ENCODE data around the gene LRRC10B. TPM values are rescaled to one million over a fixed set of nuclear protein-coding genes. Genes with fewer than 3 reads are reported as not detected.
A peak's percentile ranks its signal among the peaks of the same experiment; 100 is the strongest.

The LRRC10B gene
- total RNA-seq, 4 donors from 2014 or later, result 0.35 to 2.5 TPM; not detected in 2

- Histone ChIP-seq H3K4me1 (peaks cover 0 to 41% (median 8%) of the 10 kb centered on the region in 4 donors), H3K4me3 (no peak overlapping the region), H3K9me3 (no peaks in the 10 kb centered on the region), H3K36me3 (no peaks in the 10 kb centered on the region), H3K27ac (no peak overlapping the region), H3K27me3 (peaks cover 0 to 10% of the 10 kb centered on the region in 2 donors)
- no peak for DNase-seq
- no peak for TF ChIP-seq CTCF (IDR thresholded peaks at IDR 0.05)
- no peak for TF ChIP-seq POLR2A (IDR thresholded peaks at IDR 0.05)
These were observed 1.4 kb upstream of the LRRC10B start for GRCh38 chr11:61507012-61507768.

GRCh38 chr11:61509043-61510029 is 787 bp downstream of the LRRC10B start:
- Histone ChIP-seq H3K27me3 (peaks cover 0 to 10% of the 10 kb centered on the region in 2 donors), H3K36me3 (no peaks in the 10 kb centered on the region), H3K4me3 (peak overlapping the region in 3 of 4 donors; percentile 23 to 43 (median 32)), H3K9me3 (no peaks in the 10 kb centered on the region), H3K4me1 (peaks cover 0 to 50% (median 8%) of the 10 kb centered on the region in 4 donors), H3K27ac (peak overlapping the region in 2 of 4 donors; percentile 5 to 62)
- TF ChIP-seq POLR2A (IDR thresholded peaks at IDR 0.05) (no peak), CTCF (IDR thresholded peaks at IDR 0.05) (peak in 5 of 6 experiments; percentile 2 to 71 (median 65))
- DNase-seq, result peak in 2 of 3 donors; percentile 68 to 82

- TF ChIP-seq CTCF (IDR thresholded peaks at IDR 0.05), result no peak
- no peak for TF ChIP-seq POLR2A (IDR thresholded peaks at IDR 0.05)
- Histone ChIP-seq H3K4me3 (no peak overlapping the region), H3K27me3 (peaks cover 0 to 10% of the 10 kb centered on the region in 2 donors)
These were observed 1.8 kb downstream of the LRRC10B start for GRCh38 chr11:61510166-61510919.

GRCh38 chr11:61510974-61511373 is 2.4 kb downstream of the LRRC10B start:
- no peaks in the 10 kb centered on the region for H3K9me3 ChIP-seq
- H3K4me3 ChIP-seq, result no peak overlapping the region
- H3K4me1 ChIP-seq, result peaks cover 0 to 50% (median 8%) of the 10 kb centered on the region in 4 donors
- TF ChIP-seq POLR2A (IDR thresholded peaks at IDR 0.05), result no peak
- no peak for TF ChIP-seq CTCF (IDR thresholded peaks at IDR 0.05)
- H3K36me3 ChIP-seq, result no peaks in the 10 kb centered on the region
- H3K27ac ChIP-seq, result peak overlapping the region in 1 of 4 donors; percentile 62
- peaks cover 0 to 10% of the 10 kb centered on the region in 2 donors for H3K27me3 ChIP-seq
- no peak for DNase-seq

More at GRCh38 chr11:61510166-61510919, 1.8 kb downstream of the LRRC10B start:
- H3K27ac ChIP-seq, result peak overlapping the region in 2 of 4 donors; percentile 5 to 62
- no peaks in the 10 kb centered on the region for H3K36me3 ChIP-seq
- H3K9me3 ChIP-seq, result no peaks in the 10 kb centered on the region
- no peak for DNase-seq
- H3K4me1 ChIP-seq, result peaks cover 0 to 50% (median 8%) of the 10 kb centered on the region in 4 donors

GRCh38 chr11:61511383-61511782 is 2.8 kb downstream of the LRRC10B start:
- H3K27ac ChIP-seq, result peak overlapping the region in 1 of 4 donors; percentile 62
- no peaks in the 10 kb centered on the region for H3K36me3 ChIP-seq
- peaks cover 0 to 52% (median 8%) of the 10 kb centered on the region in 4 donors for H3K4me1 ChIP-seq
- TF ChIP-seq POLR2A (IDR thresholded peaks at IDR 0.05) (no peak), CTCF (IDR thresholded peaks at IDR 0.05) (no peak)
- no peak for DNase-seq
- H3K9me3 ChIP-seq, result no peaks in the 10 kb centered on the region
- H3K4me3 ChIP-seq, result no peak overlapping the region
- peaks cover 0 to 10% of the 10 kb centered on the region in 2 donors for H3K27me3 ChIP-seq
